Endothelial cell of umbilical vein (primary cell): ENCODE results near the gene FUZ.

Source experiments
- CTCF ChIP-seq, 2 donors: IDR thresholded peaks; 1 replicate in 1 of 2; 2 replicates in 1 of 2; pipeline ENCODE4 v1.5.1; 2011; ENCODE audit warnings: low read length in 2 of 2, mild to moderate bottlenecking in 2 of 2, moderate library complexity in 2 of 2, control low read depth in 1 of 2, inconsistent platforms in 1 of 2, low read depth in 1 of 2; ENCODE audit not compliant: insufficient read depth in 1 of 2; ENCODE audit errors: extremely low read depth in 1 of 2
- EZH2 ChIP-seq: IDR thresholded peaks from 2 replicates; pipeline ENCODE4 v1.6.1; 2012; ENCODE audit warnings: borderline replicate concordance, low read depth, mild to moderate bottlenecking, moderate library complexity, low read length, inconsistent platforms; ENCODE audit not compliant: severe bottlenecking
- GATA2 ChIP-seq: IDR thresholded peaks from 2 replicates; pipeline ENCODE4 v1.7.0; 2011; ENCODE audit warnings: low read depth, mild to moderate bottlenecking, moderate library complexity, mixed read lengths, low read length; ENCODE audit not compliant: insufficient read length, insufficient read depth
- JUN ChIP-seq: IDR thresholded peaks from 2 replicates; pipeline ENCODE4 v1.6.1; 2011; ENCODE audit warnings: borderline replicate concordance, low read depth; ENCODE audit not compliant: insufficient read length, insufficient read depth
- MAX ChIP-seq: IDR thresholded peaks from 2 replicates; pipeline ENCODE4 v1.6.1; 2011; ENCODE audit not compliant: insufficient read depth, insufficient read length
- MYC ChIP-seq: IDR thresholded peaks from one replicate; pipeline ENCODE4 v1.6.1; 2011; ENCODE audit warnings: mild to moderate bottlenecking, low read depth, low read length
- POLR2A ChIP-seq: IDR thresholded peaks from 2 replicates; pipeline ENCODE4 v1.6.1; 2012; ENCODE audit warnings: low read depth, mild to moderate bottlenecking, control low read depth, low read length
- POLR2AphosphoS5 ChIP-seq: IDR thresholded peaks from 2 replicates; pipeline ENCODE4 v1.6.1; 2012; ENCODE audit warnings: low read depth, mild to moderate bottlenecking, control low read depth, low read length, moderate library complexity; ENCODE audit not compliant: insufficient read depth

DNA sequence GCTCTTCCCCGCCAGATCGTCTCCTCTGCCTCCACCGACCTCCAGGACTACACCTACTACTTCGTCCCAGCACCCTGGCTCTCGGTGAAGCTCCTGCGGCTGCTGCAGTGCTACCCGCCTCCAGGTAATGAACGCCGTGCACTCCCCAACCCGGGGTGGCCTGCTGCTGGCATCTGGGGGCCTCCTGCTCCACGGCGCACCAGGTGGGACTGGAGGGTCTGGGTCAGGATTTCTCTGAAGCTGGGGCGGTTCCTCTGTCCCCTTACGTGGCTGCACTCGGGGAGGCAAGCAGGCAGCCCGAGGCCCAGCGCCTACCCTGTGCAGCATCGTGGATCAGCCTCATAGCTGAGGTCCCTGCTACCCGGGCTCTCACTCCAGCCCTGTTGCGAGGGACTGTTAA is 17.5 kb downstream of the FUZ start:
- TF ChIP-seq CTCF (IDR thresholded peaks at IDR 0.05; ENCODE audit: extremely low read depth in 1 of 2, insufficient read depth in 1 of 2, low read depth in 1 of 2, low read length in 2 of 2) (no peak), POLR2AphosphoS5 (no peak), POLR2A (no peak), MYC (no peak), GATA2 (no peak), EZH2 (no peak), MAX (no peak), JUN (no peak)
